PC-9 (cell line): ENCODE measurements around the gene ANKRD37. TPM values are rescaled to one million over a fixed set of nuclear protein-coding genes. Genes with fewer than 3 reads are reported as not detected.

Experiments
- Bru-seq: library from RNA; stranded (reverse); fragments of 400-500 nt; gene quantifications from one replicate; lab custom pipeline; 2021; lab: Mats Ljungman, UMichigan
- BruChase-seq, 2 experiments: library from RNA; stranded (reverse); fragments of 400-500 nt; gene quantifications; one replicate each; lab custom pipeline; 2021; lab: Mats Ljungman, UMichigan
- BruUV-seq: library from RNA; stranded (reverse); fragments of 400-500 nt; replicated peaks from 2 replicates; lab custom pipeline; 2021; lab: Mats Ljungman, UMichigan
- CTCF ChIA-PET: fragments of 300-600 bp; sonication (Branson Sonifier 250); formaldehyde crosslinking; loops from one replicate; lab custom pipeline; 2022; ENCODE audit warnings: antibody characterized with exemption; lab: Charles Lee
- POLR2A ChIA-PET: fragments of 300-600 bp; sonication (Branson Sonifier 250); formaldehyde crosslinking; loops from one replicate; lab custom pipeline; 2022; ENCODE audit warnings: antibody characterized with exemption; ENCODE audit not compliant: unreplicated experiment; lab: Charles Lee
- DNase-seq, 2 experiments: peaks; one replicate each; pipeline versions ENCODE4 v3.0.0 to v3.0.0-alpha.2; 2015 to 2022; ENCODE audit warnings: mixed read lengths in 1 of 2
- H2AFZ ChIP-seq: fragments of 200-600 bp; sonication (generic); 2 replicates; pipeline ENCODE4 v1.8.1; 2017; ENCODE audit warnings: antibody characterized with exemption
- H3F3A ChIP-seq: fragments of 200-600 bp; sonication (generic); 2 replicates; pipeline ENCODE4 v1.8.1; 2017; ENCODE audit warnings: antibody characterized with exemption, mild to moderate bottlenecking, low read depth; ENCODE audit not compliant: insufficient read depth
- H3K27ac ChIP-seq: fragments of 200-600 bp; sonication (generic); 2 replicates; pipeline ENCODE4 v1.6.1; 2016; ENCODE audit warnings: mixed run types
- H3K27me3 ChIP-seq: fragments of 200-600 bp; sonication (generic); 2 replicates; pipeline ENCODE4 v1.6.1; 2016; ENCODE audit warnings: low read depth, mixed run types; ENCODE audit not compliant: insufficient read depth
- H3K36me3 ChIP-seq: fragments of 200-600 bp; sonication (generic); 2 replicates; pipeline ENCODE4 v1.6.1; 2016; ENCODE audit warnings: low read depth, mixed run types
- H3K4me1 ChIP-seq: fragments of 200-600 bp; sonication (generic); replicated peaks from 2 replicates; pipeline ENCODE4 v1.6.1; 2016; ENCODE audit warnings: mixed run types; ENCODE audit not compliant: insufficient read depth
- H3K4me2 ChIP-seq: fragments of 200-600 bp; sonication (generic); 2 replicates; pipeline ENCODE4 v1.6.1; 2017; ENCODE audit warnings: mixed run types
- H3K4me3 ChIP-seq: fragments of 200-600 bp; sonication (generic); 2 replicates; pipeline ENCODE4 v1.6.1; 2016; ENCODE audit warnings: mixed run types
- H3K79me2 ChIP-seq: fragments of 200-600 bp; sonication (generic); 2 replicates; pipeline ENCODE4 v1.6.1; 2017; ENCODE audit warnings: low read depth, mixed run types
- H3K9me2 ChIP-seq: fragments of 200-600 bp; sonication (generic); 2 replicates; pipeline ENCODE4 v1.8.1; 2017; ENCODE audit warnings: mild to moderate bottlenecking; ENCODE audit not compliant: insufficient read depth
- H3K9me3 ChIP-seq: fragments of 200-600 bp; sonication (generic); 2 replicates; pipeline ENCODE4 v1.8.1; 2016; ENCODE audit warnings: low read depth; ENCODE audit not compliant: insufficient read depth
- H4K20me1 ChIP-seq: fragments of 200-600 bp; sonication (generic); 2 replicates; pipeline ENCODE4 v1.8.1; 2017; ENCODE audit not compliant: insufficient read depth
- CTCF ChIP-seq: fragments of 200-600 bp; sonication (generic); conservative IDR thresholded peaks from 2 replicates; pipeline ENCODE4 v1.6.1; 2017; ENCODE audit warnings: mixed run types, antibody characterized with exemption, mild to moderate bottlenecking, moderate library complexity
- EZH2 ChIP-seq: fragments of 200-600 bp; sonication (generic); IDR thresholded peaks from 2 replicates; pipeline ENCODE4 v1.8.0; 2017; ENCODE audit warnings: antibody characterized with exemption, low read depth
- intact Hi-C: fragments of 100-400 bp; cut with micrococcal nuclease; formaldehyde crosslinking; loops from one replicate; pipeline ENCODE4 v1.10.0; 2022; ENCODE audit not compliant: unreplicated experiment
- long read RNA-seq: library from polyadenylated mRNA; stranded (forward); transcript quantifications from one replicate; pipeline ENCODE4 v2.0.0, GENCODE V29; 2022
- total RNA-seq: library from RNA; stranded (reverse); gene quantifications from 2 replicates; pipeline ENCODE4 v1.2.3, GENCODE V29; 2021

The ANKRD37 gene
- total RNA-seq = 4.2 and 5.8 TPM in 2 replicates
- percentile 61 among the genes with signal in this experiment for Bru-seq, nascent RNA
- BruChase-seq, experiment 1, labeled RNA remaining after a 2-hour chase = percentile 47 among the genes with signal in this experiment
- percentile 56 among the genes with signal in this experiment for BruChase-seq, experiment 2, labeled RNA remaining after a 6-hour chase
- long read RNA-seq, transcript ANKRD37-201 (5 exons, 1,141 nt) = major isoform, 6 of 10 reads
- long read RNA-seq, partial matches to known transcripts = 0 of 10 reads
- long read RNA-seq, other reads (novel, unspliced or antisense) = 4 of 10 reads

- Histone ChIP-seq H3K9me2 (no peaks in the 10 kb centered on the region; the same call in 1 of the 2 replicates), H3K4me2 (peak within 1 kb of the TSS; percentile 98), H3K27ac (peak within 1 kb of the TSS; percentile 98), H3K4me1 (peaks cover 16% of the 10 kb centered on the region), H4K20me1 (no peaks in the 10 kb centered on the region), H3K79me2 (no peaks in the 10 kb centered on the region), H2AFZ (peak within 1 kb of the TSS; percentile 97), H3K36me3 (no peaks in the 10 kb centered on the region), H3F3A (peaks cover 15% of the 10 kb centered on the region), H3K27me3 (no peaks in the 10 kb centered on the region), H3K4me3 (peak within 1 kb of the TSS; percentile 91), H3K9me3 (no peaks in the 10 kb centered on the region)
- TF ChIP-seq EZH2 = no peak
- TF ChIP-seq CTCF = no peak
- DNase-seq = peak; percentile 63 to 86
- CTCF ChIA-PET = interaction anchor here (0.6 kb wide), 1 partner anchor 187 kb away, joined by 4 read pairs; the partner anchor contains the start of gene SNX25
- intact Hi-C loops = loop anchor here (1.0 to 10.0 kb wide), 5 partner anchors 28 to 198 kb away; partner anchors contain the start of genes CCDC110, SNX25 and UFSP2
- TSS peak; percentile 81 for BruUV-seq
- POLR2A ChIA-PET = interaction anchor here (0.5 to 1.6 kb wide), 11 partner anchors 14 to 1084 kb away, joined by 3 to 9 read pairs (median 3); no protein-coding TSS in a partner anchor
Observed at GRCh38 chr4:185396724-185397385, at the start of gene ANKRD37. Gene ANKRD37, plus strand, starts transcription at chr4:185396841. Its CDS starts 83 bp downstream, at chr4:185396924.

GRCh38 chr4:185346975-185347601 lies 49.6 kb upstream of the ANKRD37 start:
- Histone ChIP-seq H3K27ac (no peak overlapping the region), H3K4me3 (no peak overlapping the region), H3K27me3 (no peaks in the 10 kb centered on the region), H3K4me2 (no peak overlapping the region), H3K36me3 (no peaks in the 10 kb centered on the region), H3K79me2 (no peaks in the 10 kb centered on the region), H3F3A (no peaks in the 10 kb centered on the region), H3K9me3 (no peaks in the 10 kb centered on the region), H2AFZ (no peak overlapping the region), H3K4me1 (no peaks in the 10 kb centered on the region), H3K9me2 (no peaks in the 10 kb centered on the region), H4K20me1 (no peaks in the 10 kb centered on the region)
- intact Hi-C loops = no loop called here
- no peak for DNase-seq
- TF ChIP-seq CTCF (no peak), EZH2 (no peak)
- no TSS peak for BruUV-seq
- CTCF ChIA-PET = no interaction called here
- POLR2A ChIA-PET = interaction anchor here (0.6 kb wide), 1 partner anchor 151 kb away, joined by 7 read pairs; no protein-coding TSS in a partner anchor

GRCh38 chr4:185351691-185352090 lies 45.0 kb upstream of the ANKRD37 start:
- POLR2A ChIA-PET = no interaction called here
- H3K79me2 ChIP-seq = no peaks in the 10 kb centered on the region

More at GRCh38 chr4:185351691-185352090, 45.0 kb upstream of the ANKRD37 start:
- Histone ChIP-seq H3K27ac (no peak overlapping the region), H3K4me3 (no peak overlapping the region), H3K27me3 (no peaks in the 10 kb centered on the region), H3K36me3 (no peaks in the 10 kb centered on the region), H3K9me2 (no peaks in the 10 kb centered on the region), H3K4me1 (no peaks in the 10 kb centered on the region), H3K9me3 (no peaks in the 10 kb centered on the region), H4K20me1 (no peaks in the 10 kb centered on the region), H2AFZ (no peak overlapping the region), H3K4me2 (no peak overlapping the region), H3F3A (no peaks in the 10 kb centered on the region)
- DNase-seq = no peak
- TF ChIP-seq EZH2 = no peak
- no peak for TF ChIP-seq CTCF
- no TSS peak for BruUV-seq
- CTCF ChIA-PET = no interaction called here
- intact Hi-C loops = no loop called here
